Measurements from ENCODE around the gene CADPS.

The CADPS gene

DNA sequence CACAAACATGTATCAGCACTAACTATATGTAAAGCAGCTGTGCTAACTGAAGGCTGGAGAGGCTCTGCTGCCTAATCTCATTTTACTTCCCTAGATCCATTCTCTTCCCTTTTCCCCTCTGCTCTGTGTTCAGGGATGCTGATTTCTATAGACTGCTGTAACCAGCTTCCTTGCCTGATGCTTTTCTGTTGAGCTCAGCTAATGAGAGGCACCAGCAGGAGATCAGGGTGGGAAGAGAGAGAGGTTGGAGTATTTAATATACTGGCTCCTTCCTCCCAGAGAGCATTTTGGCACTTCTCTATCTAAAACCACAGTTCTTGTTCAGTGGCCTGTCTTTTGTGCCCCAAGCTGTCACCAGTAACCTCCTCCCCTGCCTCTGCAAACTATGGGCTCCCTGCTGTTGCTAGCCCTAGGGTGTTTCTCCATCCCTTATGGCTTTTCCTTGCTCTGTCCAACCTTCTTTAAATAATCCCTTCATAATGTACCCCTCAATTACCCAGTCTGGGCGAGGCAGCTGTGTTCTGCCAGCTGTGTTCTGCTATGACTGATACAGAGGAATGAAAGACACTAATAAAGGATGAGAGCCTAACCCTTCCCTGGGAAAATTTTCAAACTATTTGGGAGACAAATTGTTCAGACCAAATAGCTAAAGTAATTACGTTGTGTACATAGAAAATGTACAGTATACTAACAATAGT lies 69.5 kb downstream of the CADPS start:
- DNase-seq: no peak

DNA sequence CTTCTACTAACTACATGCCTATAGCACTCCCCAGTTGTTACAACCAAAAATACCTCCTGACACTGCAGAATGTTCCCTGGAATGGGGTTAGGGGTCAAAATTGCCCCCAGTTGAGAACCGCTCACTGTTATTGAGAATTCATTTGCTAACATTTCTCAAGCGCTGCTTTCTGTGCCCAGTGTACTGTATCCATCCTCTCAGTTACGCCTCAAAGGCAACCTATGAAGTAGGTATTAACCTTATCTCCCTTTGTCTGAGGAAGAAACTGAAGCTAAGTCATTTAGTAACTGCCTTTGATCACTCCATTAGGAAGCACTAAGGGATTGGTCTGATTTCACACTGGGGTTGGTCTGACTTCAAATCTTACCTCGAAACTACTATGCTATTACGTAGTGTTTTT lies 70.1 kb downstream of the CADPS start:
- DNase-seq: no peak

- no peak for DNase-seq
Observed at GRCh38 chr3:62803276-62803675, 71.9 kb downstream of the CADPS start.

- DNase-seq: no peak
Observed at GRCh38 chr3:62798000-62798399, 77.2 kb downstream of the CADPS start.

DNA sequence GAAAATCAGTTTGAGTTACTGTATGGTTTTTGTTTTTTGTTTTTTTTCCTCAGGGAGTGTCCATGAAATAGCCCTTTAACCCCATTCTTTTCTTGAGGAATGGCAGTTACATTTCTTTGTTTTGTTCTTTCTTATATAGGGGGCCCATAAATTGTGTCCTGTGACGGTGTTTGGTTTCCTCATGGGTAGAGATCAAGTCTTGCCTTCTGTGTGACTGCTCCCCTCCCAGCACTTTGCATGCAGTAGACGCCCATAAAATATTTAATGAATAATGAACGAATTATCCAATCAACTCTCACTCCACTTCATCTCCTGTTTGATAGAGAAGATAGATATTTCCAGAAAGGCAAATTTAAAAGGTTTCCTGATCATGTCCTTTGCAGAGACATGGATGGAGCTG lies 78.1 kb downstream of the CADPS start:
- no peak for DNase-seq

DNA sequence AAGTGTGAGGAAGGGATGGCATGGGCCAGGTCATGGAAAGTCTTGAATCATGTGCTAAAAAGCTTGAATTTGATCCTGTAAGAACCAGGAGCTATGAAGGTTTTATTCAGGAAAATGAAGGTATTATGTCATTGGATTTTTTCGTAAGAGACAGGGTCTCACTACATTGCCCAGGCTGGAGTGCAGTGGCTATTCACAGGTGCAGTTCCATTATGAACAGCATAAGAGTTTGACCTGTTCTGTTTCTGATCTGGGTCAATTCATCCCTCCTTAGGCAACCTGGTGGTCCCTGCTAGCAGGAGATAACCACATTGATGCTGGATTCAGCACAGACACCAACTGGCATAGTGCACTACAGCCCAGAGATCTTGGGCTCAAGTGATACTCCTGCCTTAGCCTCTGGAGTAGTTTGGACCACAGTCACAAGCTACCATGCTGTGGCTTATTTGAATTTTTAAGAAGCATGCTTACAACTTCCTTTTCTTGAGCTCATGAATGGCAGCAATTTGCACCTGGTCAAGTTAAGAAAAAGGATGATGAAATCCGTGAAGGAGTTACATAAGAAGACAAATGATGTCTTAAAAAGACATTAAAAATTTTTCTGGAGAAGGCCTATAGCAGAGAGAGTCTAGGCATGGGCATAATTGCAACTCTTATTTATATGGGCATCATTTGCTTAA lies 79.1 kb downstream of the CADPS start:
- no peak for DNase-seq

- DNase-seq: no peak
Observed at GRCh38 chr3:62793946-62794345, 81.3 kb downstream of the CADPS start.

DNA sequence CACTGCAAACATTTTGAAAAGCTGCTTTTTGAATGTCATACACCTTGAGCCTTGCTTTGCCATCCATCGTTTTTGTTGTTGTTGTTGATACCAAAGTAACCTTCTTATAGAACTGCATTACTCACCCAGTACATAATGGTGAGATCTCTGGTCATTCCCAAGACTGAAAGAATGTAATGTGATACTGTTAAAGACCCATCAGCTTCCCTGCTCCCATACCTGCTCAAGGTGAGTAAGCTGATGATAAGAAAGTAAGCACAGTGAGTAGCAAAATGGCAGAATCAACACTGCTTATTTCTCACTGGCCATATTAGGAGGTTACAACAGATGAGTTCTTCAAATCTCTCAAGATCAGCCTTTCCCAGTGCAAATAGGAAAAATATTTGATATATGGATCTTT lies 89.8 kb downstream of the CADPS start:
- no peak for DNase-seq

DNA sequence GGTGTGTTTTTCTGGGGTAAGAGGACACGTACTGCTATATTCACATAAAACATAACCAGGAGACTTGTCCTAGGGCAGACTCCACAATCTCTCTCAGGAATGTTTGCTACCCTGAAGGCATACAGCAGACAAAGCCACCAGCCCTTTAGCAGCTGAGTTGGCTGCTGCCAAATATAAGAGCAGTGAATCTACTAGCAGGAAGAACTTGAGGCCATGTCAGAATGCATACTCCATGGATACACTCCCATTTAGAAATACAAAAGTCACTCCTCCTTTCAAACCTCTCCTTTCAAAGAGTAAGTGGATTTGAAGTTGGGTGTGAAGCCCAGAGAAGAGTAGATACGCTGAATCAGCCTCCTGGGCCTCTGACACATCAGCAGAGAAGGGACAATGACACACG lies 94.1 kb downstream of the CADPS start:
- DNase-seq: no peak

GRCh38 chr3:62777674-62778073 lies 97.5 kb downstream of the CADPS start:
- DNase-seq: no peak

GRCh38 chr3:62777130-62777529 lies 98.1 kb downstream of the CADPS start:
- DNase-seq: no peak

- DNase-seq: no peak
Observed at GRCh38 chr3:62774221-62774620, 101.0 kb downstream of the CADPS start.

DNA sequence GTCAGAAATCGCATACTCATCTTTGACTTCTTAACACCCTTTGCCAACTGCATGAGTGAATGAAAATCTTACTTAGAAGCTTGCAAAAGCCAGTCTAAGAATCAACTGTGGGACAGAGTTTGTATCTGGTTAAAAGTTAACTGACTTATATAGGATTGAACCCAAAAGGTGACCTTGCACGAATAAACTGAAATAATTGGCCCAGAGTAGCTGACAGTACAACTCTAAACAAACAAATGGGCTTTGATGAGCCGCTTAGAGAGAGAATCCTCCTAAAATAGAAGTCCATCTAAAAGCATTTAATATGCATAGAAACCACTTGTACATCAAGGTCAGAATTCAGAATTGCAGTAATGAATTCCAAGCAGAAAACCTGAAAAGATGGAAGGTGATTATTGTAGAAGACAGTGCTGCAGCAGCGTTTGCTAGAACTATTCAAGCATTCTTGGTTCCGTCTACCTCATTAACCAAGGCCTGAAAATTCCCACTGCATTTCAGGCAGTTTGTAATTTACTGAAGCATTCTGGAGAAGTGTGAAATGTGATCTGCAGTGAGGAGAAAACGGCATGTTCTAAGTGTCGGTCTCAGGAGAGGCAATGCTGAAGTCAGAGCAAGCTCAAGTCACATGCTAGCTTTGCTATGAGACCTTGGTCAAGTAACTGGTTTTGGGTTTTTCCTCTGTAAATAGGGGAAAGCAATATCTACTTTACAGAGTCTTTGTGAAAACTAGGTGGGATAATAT lies 103.7 kb downstream of the CADPS start:
- no peak for DNase-seq

GRCh38 chr3:62768896-62769295 lies 106.3 kb downstream of the CADPS start:
- DNase-seq: no peak

GRCh38 chr3:62761711-62762110 lies 113.5 kb downstream of the CADPS start:
- DNase-seq: no peak

GRCh38 chr3:62761311-62761710 lies 113.9 kb downstream of the CADPS start:
- DNase-seq: no peak

- no peak for DNase-seq
Observed at GRCh38 chr3:62758296-62759066, 116.7 kb downstream of the CADPS start.

DNA sequence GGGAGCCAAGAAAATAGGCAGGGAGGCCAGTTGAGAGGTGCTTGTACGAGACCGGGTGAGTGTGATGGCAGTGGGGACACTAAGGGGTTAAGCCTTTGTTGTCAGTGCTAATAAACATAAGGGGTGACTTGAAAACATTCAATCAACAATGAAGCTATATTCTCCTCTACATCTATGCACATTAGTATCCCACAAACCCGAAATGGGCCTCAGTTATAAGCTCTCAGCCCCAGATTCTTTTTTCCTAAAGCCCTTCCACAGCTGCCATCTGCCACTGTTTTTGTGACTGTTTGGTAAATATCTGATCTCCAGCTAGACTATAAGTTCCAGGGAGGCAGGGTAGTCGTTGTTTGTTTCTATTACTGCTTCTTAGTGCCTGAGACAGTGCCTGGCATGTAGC lies 118.2 kb downstream of the CADPS start:
- no peak for DNase-seq

GRCh38 chr3:62755285-62755684 lies 119.9 kb downstream of the CADPS start:
- no peak for DNase-seq

- no peak for DNase-seq
Observed at GRCh38 chr3:62749657-62750056, 125.6 kb downstream of the CADPS start.

DNA sequence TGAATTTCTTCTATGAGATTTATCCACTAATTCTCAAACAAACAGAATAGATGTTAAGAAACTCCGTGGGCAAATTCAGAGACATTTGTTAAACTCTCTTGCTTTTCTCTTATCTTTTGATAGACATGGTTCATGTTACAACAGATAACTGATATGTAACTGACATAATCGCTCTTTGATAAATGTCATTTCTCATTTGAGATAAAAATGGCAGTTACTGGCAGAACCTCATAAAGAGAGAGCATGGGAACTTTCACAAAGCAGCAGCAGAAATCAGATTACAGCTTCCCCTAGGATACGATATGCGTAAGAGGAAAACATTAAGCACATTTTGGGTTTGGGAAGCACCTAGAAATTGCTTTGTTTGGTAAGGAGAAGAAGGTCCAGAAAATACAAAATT lies 126.1 kb downstream of the CADPS start:
- DNase-seq: no peak

GRCh38 chr3:62737449-62737848 lies 137.8 kb downstream of the CADPS start:
- DNase-seq: no peak

DNA sequence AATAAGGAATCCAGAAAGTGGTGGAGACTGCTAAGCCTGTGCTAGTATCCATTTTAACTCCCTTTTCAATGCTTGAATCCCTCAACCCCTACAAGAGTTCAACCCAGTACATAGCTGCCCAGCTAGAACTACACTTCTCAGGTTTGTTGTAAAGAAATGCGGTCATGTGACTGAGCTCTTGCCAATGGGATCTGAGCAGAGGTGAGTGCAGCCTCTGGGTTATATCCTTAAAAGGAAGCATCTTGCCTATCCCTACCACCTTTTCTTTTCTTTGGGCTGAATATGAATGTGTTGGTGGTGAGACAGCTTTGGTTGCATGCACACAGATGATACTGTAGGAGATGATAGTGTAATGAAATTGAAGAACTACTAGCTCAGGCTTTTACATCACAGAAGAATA lies 139.7 kb downstream of the CADPS start:
- DNase-seq: no peak
